SK-N-MC (cell line): ENCODE measurements around the gene TNRC6A.

Experiments
- EZH2 ChIP-seq: fragments of 200-600 bp; sonication (generic); IDR thresholded peaks from one replicate; pipeline ENCODE4 v1.6.1; 2017; ENCODE audit warnings: antibody characterized with exemption
- FOXP2 ChIP-seq: optimal IDR thresholded peaks from 2 replicates; pipeline ENCODE3; 2011; ENCODE audit warnings: mild to moderate bottlenecking, moderate library complexity; ENCODE audit not compliant: insufficient read depth; ENCODE audit errors: extremely low read length, control extremely low read depth
- POLR2AphosphoS5 ChIP-seq: IDR thresholded peaks from 2 replicates; pipeline ENCODE4 v1.6.1; 2012; ENCODE audit warnings: mild to moderate bottlenecking, low read depth, low read length, borderline replicate concordance

- TF ChIP-seq EZH2 (no peak), POLR2AphosphoS5 (no peak), FOXP2 (no peak)
Measured at GRCh38 chr16:24848065-24848464, 118.6 kb downstream of the TNRC6A start.
